H1 (cell line): ENCODE measurements around the gene LRCH1.

Experiments used
- GTF2F1 ChIP-seq: IDR thresholded peaks from 2 replicates; pipeline ENCODE4 v1.6.1; 2012; ENCODE audit warnings: low read depth, low read length, improper control_type of control experiment, borderline replicate concordance
- RAD21 ChIP-seq, 2 experiments: IDR thresholded peaks in 1 of 2; conservative IDR thresholded peaks in 1 of 2; 2 replicates each; pipeline ENCODE4 v1.6.1; 2011; ENCODE audit warnings: low read depth in 2 of 2, low read length in 2 of 2, improper control_type of control experiment in 1 of 2, inconsistent platforms in 1 of 2, mild to moderate bottlenecking in 1 of 2, moderate library complexity in 1 of 2

DNA sequence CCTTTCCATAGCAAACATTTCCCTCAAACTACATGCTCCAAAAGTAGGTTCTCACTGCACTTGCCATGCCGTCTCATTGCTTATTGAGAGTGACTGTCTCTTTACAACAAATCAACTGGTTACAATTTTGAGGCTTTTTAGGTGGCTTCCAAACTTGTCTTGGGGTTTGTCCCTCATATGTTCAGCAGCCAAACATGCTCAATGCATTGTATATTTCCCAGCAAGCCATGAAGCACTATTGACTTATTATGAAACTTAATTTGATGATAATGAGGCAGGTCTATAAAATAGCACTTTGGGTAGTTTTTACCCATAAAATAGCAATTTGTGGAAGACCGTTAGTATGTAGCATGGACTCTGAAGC is 78.2 kb downstream of the LRCH1 start:
- no peak for TF ChIP-seq GTF2F1
- TF ChIP-seq RAD21 (IDR thresholded peaks at IDR 0.05 in 1 of 2, conservative IDR thresholded peaks at IDR 0.05 in 1 of 2; ENCODE audit: low read depth in 2 of 2, low read length in 2 of 2), result no peak
